AG04449 (cell line): ENCODE measurements around the gene GPR146.

Source experiments
- CTCF ChIA-PET: fragments of 350-600 bp; formaldehyde crosslinking; extraction: SDS; loops from one replicate; lab custom pipeline; 2021; ENCODE audit warnings: antibody characterized with exemption; lab: Yijun Ruan, JAX
- POLR2A ChIA-PET: fragments of 400-600, 350-600 bp; formaldehyde crosslinking; extraction: SDS; loops from one replicate; lab custom pipeline; 2020; ENCODE audit warnings: antibody characterized with exemption, inconsistent platforms; lab: Yijun Ruan, JAX
- DNase-seq: peaks from one replicate; pipeline ENCODE4 v3.0.0-alpha.2; 2010; ENCODE audit warnings: low read depth, low spot score
- H3K4me3 ChIP-seq: 2 replicates; pipeline ENCODE4 v1.5.1; 2011; ENCODE audit warnings: low read depth, mild to moderate bottlenecking, control low read depth, low read length
- CTCF ChIP-seq: IDR thresholded peaks from one replicate; pipeline ENCODE4 v1.5.1; 2011; ENCODE audit warnings: mild to moderate bottlenecking, moderate library complexity, low read length, control low read depth, inconsistent platforms; ENCODE audit not compliant: insufficient read depth; ENCODE audit errors: missing control alignments

Gene GPR146

GRCh38 chr7:1108264-1108920 is 64.0 kb downstream of the GPR146 start:
- TF ChIP-seq CTCF: no peak
- CTCF ChIA-PET: no interaction called here
- POLR2A ChIA-PET: no interaction called here
- no peak overlapping the region for H3K4me3 ChIP-seq
- no peak for DNase-seq
